Osteocyte (in vitro differentiated cells): ENCODE measurements around the gene WNT8B. TPM values are rescaled to one million over a fixed set of nuclear protein-coding genes. Genes with fewer than 3 reads are reported as not detected.

Experiments used
- DNase-seq: peaks from one replicate; pipeline ENCODE4 v3.0.0; 2021; ENCODE audit warnings: mixed read lengths; ENCODE audit not compliant: unreplicated experiment; ENCODE audit errors: extremely low spot score
- H3K27ac Mint-ChIP-seq: one replicate; pipeline ENCODE4 v1.8.0; 2021; ENCODE audit warnings: mild to moderate bottlenecking, mixed read lengths; ENCODE audit not compliant: unreplicated experiment
- H3K27me3 Mint-ChIP-seq: one replicate; pipeline ENCODE4 v1.8.0; 2021; ENCODE audit warnings: mixed read lengths; ENCODE audit not compliant: unreplicated experiment
- H3K36me3 Mint-ChIP-seq: one replicate; pipeline ENCODE4 v1.8.0; 2021; ENCODE audit warnings: mixed read lengths; ENCODE audit not compliant: unreplicated experiment
- H3K4me1 Mint-ChIP-seq: one replicate; pipeline ENCODE4 v1.8.0; 2021; ENCODE audit warnings: mixed read lengths; ENCODE audit not compliant: unreplicated experiment
- H3K4me3 Mint-ChIP-seq: one replicate; pipeline ENCODE4 v1.8.0; 2021; ENCODE audit warnings: mild to moderate bottlenecking, moderate library complexity, mixed read lengths; ENCODE audit not compliant: unreplicated experiment
- H3K9me3 Mint-ChIP-seq: one replicate; pipeline ENCODE4 v1.8.0; 2021; ENCODE audit warnings: mixed read lengths; ENCODE audit not compliant: unreplicated experiment
- total RNA-seq: library from RNA; stranded (reverse); gene quantifications from 2 replicates; pipeline ENCODE4 v1.2.1, GENCODE V29; 2021
- TF ChIP-seq, protein P1 (sequence below): fragments of 200-600 bp; sonication (generic); IDR thresholded peaks from 2 replicates; pipeline ENCODE4 v1.5.0; 2021; ENCODE audit warnings: antibody characterized with exemption, mild to moderate bottlenecking, moderate library complexity

Gene WNT8B
- total RNA-seq, 1 donor from 2014 or later, result not detected

DNA sequence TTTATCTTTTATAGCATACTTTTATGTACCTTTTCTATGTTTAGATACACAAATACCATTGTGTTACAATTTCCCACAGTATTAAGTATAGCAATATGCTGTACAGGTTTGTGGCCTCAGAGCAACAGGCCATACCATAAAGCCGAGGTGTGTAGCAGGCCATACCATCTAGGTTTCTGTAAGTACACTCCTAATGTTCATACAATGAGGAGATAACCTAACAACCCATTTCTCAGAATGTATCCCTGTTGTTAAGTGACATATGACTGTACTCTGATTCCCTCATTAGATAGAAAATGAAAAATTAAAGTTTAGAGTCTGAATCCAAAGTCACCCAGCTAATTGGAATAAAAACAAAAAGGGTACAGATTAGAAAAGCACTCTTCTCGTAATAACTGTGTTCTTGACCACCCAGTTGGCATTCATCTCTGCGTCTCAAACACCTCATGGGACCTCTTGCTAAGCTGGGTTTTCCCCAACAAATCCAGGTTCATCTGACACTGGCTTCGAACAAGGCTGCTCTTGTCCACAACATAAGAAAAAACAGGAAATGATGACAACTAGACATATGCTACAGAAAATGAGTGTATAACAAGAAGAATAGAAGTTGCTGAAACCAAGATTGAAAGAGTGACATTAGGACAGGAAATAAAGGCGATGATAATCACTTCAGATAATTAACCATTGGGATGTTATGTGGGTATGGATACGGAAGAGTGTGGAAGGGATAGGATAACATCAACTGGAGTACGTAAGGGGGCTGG is 65.5 kb downstream of the WNT8B start:
- peaks cover 12% of the 10 kb centered on the region for H3K4me1 Mint-ChIP-seq
- H3K36me3 Mint-ChIP-seq, result peaks cover 23% of the 10 kb centered on the region
- peak overlapping the region; percentile 100 for H3K4me3 Mint-ChIP-seq
- peak overlapping the region; percentile 96 for H3K27ac Mint-ChIP-seq
- DNase-seq, result no peak
- H3K9me3 Mint-ChIP-seq, result no peaks in the 10 kb centered on the region
- TF ChIP-seq, protein P1, sequence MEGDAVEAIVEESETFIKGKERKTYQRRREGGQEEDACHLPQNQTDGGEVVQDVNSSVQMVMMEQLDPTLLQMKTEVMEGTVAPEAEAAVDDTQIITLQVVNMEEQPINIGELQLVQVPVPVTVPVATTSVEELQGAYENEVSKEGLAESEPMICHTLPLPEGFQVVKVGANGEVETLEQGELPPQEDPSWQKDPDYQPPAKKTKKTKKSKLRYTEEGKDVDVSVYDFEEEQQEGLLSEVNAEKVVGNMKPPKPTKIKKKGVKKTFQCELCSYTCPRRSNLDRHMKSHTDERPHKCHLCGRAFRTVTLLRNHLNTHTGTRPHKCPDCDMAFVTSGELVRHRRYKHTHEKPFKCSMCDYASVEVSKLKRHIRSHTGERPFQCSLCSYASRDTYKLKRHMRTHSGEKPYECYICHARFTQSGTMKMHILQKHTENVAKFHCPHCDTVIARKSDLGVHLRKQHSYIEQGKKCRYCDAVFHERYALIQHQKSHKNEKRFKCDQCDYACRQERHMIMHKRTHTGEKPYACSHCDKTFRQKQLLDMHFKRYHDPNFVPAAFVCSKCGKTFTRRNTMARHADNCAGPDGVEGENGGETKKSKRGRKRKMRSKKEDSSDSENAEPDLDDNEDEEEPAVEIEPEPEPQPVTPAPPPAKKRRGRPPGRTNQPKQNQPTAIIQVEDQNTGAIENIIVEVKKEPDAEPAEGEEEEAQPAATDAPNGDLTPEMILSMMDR, result no peak
- H3K27me3 Mint-ChIP-seq, result no peaks in the 10 kb centered on the region

DNA sequence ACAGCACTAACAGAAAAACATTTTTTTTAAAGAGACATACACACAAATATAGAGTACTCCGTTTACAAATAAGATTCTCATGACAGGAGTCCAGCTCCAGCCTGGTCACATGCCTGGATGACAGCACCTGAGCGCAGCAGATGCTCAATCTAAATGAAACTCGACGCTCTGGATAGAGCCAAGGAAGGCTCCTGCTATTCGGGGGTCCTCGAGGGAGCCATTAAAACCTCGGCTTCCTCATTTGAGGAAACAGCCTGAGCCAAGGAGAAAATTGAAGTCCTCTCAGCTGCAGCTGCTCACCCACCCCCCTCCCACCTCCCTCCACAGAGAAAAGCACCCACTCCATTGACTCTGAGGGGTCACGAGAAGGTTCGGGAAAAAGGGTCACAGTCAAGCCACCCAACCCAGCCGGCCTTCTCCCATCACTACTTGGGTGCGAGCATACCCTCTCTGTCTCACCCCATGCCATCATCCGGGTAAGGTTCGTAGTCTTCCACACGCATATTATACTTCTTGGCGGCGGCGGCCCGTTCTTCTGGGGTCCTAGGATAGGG is 66.2 kb downstream of the WNT8B start:
- no peaks in the 10 kb centered on the region for H3K9me3 Mint-ChIP-seq
- H3K27me3 Mint-ChIP-seq, result no peaks in the 10 kb centered on the region
- H3K36me3 Mint-ChIP-seq, result peaks cover 18% of the 10 kb centered on the region
- peak; percentile 25 for DNase-seq
- H3K4me3 Mint-ChIP-seq, result peak overlapping the region; percentile 100
- H3K4me1 Mint-ChIP-seq, result peaks cover 12% of the 10 kb centered on the region
- peak overlapping the region; percentile 96 for H3K27ac Mint-ChIP-seq
- TF ChIP-seq, protein P1, result no peak

DNA sequence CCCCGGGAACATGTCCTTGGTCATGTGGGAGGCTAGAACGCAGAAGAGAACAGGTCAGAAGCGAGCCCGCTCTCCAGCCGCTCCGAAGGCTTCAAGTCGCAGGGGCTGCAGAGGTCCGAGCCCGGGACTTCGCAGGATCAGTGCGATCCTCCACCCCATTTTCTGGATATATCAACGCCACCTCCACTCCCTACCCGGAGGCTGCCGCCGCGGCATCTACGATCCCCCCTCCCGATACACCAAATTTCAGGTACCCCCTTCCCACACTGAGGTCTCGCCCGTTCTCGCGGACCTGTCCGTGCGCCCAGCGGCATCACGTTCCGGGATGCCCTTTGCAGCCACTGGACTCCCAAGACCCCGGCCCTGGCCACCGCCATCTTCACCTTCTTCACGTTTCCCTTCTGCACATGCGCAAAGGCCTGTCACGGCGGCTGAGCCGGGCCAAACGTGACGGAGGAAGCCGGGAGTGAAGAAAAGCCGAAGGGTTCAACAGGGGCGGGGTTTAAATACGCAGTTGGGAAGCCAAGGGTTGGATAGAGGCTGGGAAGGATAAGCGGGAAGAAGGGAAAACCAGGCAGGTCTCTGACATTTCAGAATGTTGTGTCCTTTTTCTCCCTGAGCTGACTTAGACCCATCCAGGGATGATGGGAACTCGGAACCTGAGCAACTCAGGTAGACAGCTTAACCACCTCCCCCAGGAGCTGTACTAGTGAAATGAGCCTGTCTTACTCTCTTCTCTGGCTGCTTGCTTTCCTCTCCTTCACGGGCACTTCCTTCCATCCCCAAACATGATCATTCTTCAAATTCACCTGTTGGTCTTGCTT is 66.9 kb downstream of the WNT8B start, which contains the start of gene NDUFB8:
Gene NDUFB8 (minus strand): TSS at position 397 of the 824 bp plus-strand sequence. CDS start 20 bp downstream, at position 377.
- Mint-ChIP-seq H3K27ac (peak within 1 kb of the TSS; percentile 96), H3K4me3 (peak within 1 kb of the TSS; percentile 100), H3K27me3 (no peaks in the 10 kb centered on the region), H3K4me1 (peaks cover 12% of the 10 kb centered on the region), H3K36me3 (peaks cover 17% of the 10 kb centered on the region), H3K9me3 (no peaks in the 10 kb centered on the region)
- peak; percentile 96 for DNase-seq
- TF ChIP-seq, protein P1, result no peak

DNA sequence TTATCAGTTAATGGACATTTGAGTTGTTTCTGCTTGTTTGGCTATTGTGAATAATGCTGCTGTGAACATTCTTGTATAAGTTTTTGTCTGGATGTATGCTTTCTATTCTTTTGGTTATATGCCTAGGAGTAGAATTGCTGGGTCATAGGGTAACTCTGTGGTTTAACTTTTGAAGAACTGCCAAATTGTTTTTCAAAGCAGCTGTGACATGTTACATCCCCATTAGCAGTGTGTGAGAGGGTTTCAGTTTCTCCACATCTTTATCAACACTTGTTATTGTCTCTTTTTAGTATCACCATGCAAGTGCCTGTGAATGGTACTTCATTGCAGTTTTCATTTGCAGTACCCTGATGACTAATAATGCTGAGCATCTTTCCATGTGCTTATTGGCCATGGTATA is 69.0 kb downstream of the WNT8B start:
- peaks cover 3% of the 10 kb centered on the region for H3K36me3 Mint-ChIP-seq
- TF ChIP-seq, protein P1, result no peak
- no peak overlapping the region for H3K27ac Mint-ChIP-seq
- no peak overlapping the region for H3K4me3 Mint-ChIP-seq
- no peak for DNase-seq
- H3K27me3 Mint-ChIP-seq, result no peaks in the 10 kb centered on the region
- peaks cover 14% of the 10 kb centered on the region for H3K4me1 Mint-ChIP-seq
- no peaks in the 10 kb centered on the region for H3K9me3 Mint-ChIP-seq

Other genes with a start within 250 kb of the WNT8B start
- 17.8 and 18.6 TPM in 2 replicates for gene CHUK, start 233.4 kb upstream of the WNT8B start, total RNA-seq
- 18.7 and 18.9 TPM in 2 replicates for gene CWF19L1, start 195.4 kb upstream of the WNT8B start, total RNA-seq
- gene BLOC1S2, start 176.3 kb upstream of the WNT8B start, total RNA-seq, result 23.7 and 27.5 TPM in 2 replicates
- not detected in 2 replicates for gene PKD2L1, start 132.8 kb upstream of the WNT8B start, total RNA-seq
- gene SCD, start 115.8 kb upstream of the WNT8B start, total RNA-seq, result 77.9 and 81.4 TPM in 2 replicates
- 18.3 and 19.6 TPM in 2 replicates for gene SEC31B, start 56.9 kb downstream of the WNT8B start, total RNA-seq
- gene NDUFB8, start 66.9 kb downstream of the WNT8B start, total RNA-seq, result 151 and 169 TPM in 2 replicates
- gene HIF1AN, start 72.9 kb downstream of the WNT8B start, total RNA-seq, result 45.8 and 50.6 TPM in 2 replicates